Liver (tissue), 9 donors: ENCODE measurements around the gene LRRC61. TPM values are rescaled to one million over a fixed set of nuclear protein-coding genes. Genes with fewer than 3 reads are reported as not detected.

Source experiments
- DNase-seq: peaks from one replicate; pipeline ENCODE4 v3.0.0-alpha.2; 2017; ENCODE audit warnings: low spot score
- H3K27ac ChIP-seq, 2 donors: one replicate each; pipeline ENCODE4 v1.7.0; 2013; ENCODE audit warnings: inconsistent platforms in 2 of 2, low read length in 2 of 2, control low read depth in 1 of 2, low read depth in 1 of 2, mild to moderate bottlenecking in 1 of 2
- H3K27me3 ChIP-seq, 4 donors: one replicate each; pipeline versions ENCODE4 v1.6.1 to v1.7.0; 2013; ENCODE audit warnings: low read length in 3 of 4, inconsistent platforms in 1 of 4, mild to moderate bottlenecking in 1 of 4, moderate library complexity in 1 of 4; ENCODE audit not compliant: control insufficient read depth in 4 of 4, insufficient read depth in 4 of 4
- H3K36me3 ChIP-seq, 4 donors: one replicate each; pipeline versions ENCODE4 v1.6.1 to v1.7.0; 2013; ENCODE audit warnings: low read length in 3 of 4, mild to moderate bottlenecking in 3 of 4, low read depth in 1 of 4, moderate library complexity in 1 of 4; ENCODE audit not compliant: control insufficient read depth in 4 of 4, insufficient read depth in 3 of 4
- H3K4me1 ChIP-seq, 4 donors: one replicate each; pipeline versions ENCODE4 v1.6.1 to v1.7.0; 2013; ENCODE audit warnings: low read length in 3 of 4, mild to moderate bottlenecking in 3 of 4, moderate library complexity in 1 of 4; ENCODE audit not compliant: control insufficient read depth in 4 of 4, insufficient read depth in 4 of 4
- H3K4me3 ChIP-seq, 3 donors: one replicate each; pipeline versions ENCODE4 v1.6.1 to v1.7.0; 2013; ENCODE audit warnings: low read length in 3 of 3, control low read depth in 1 of 3, low read depth in 1 of 3, mild to moderate bottlenecking in 1 of 3
- H3K9ac ChIP-seq, 2 donors: one replicate each; pipeline ENCODE4 v1.7.0; 2013; ENCODE audit warnings: low read length in 2 of 2, mild to moderate bottlenecking in 2 of 2, moderate library complexity in 2 of 2, control low read depth in 1 of 2, low read depth in 1 of 2
- H3K9me3 ChIP-seq, 4 donors: one replicate each; pipeline versions ENCODE4 v1.6.1 to v1.7.0; 2013; ENCODE audit warnings: low read length in 3 of 4; ENCODE audit not compliant: control insufficient read depth in 4 of 4
- EGR1 ChIP-seq, 2 donors: IDR thresholded peaks; 2 replicates each; pipeline ENCODE4 v1.6.1; 2016 to 2018; ENCODE audit warnings: antibody characterized with exemption in 2 of 2, low read depth in 2 of 2
- HNF4A ChIP-seq, 2 donors: conservative IDR thresholded peaks; 2 replicates each; pipeline ENCODE4 v1.6.1; 2016; ENCODE audit warnings: antibody characterized with exemption in 2 of 2, mild to moderate bottlenecking in 2 of 2
- HNF4G ChIP-seq: IDR thresholded peaks from 2 replicates; pipeline ENCODE4 v1.6.1; 2016; ENCODE audit warnings: antibody characterized with exemption
- JUND ChIP-seq, 2 donors: IDR thresholded peaks; 2 replicates each; pipeline ENCODE4 v1.6.1; 2016; ENCODE audit warnings: antibody characterized with exemption in 2 of 2
- RAD21 ChIP-seq, 2 donors: IDR thresholded peaks; 2 replicates each; pipeline ENCODE4 v1.6.1; 2016; ENCODE audit warnings: antibody characterized with exemption in 2 of 2, mild to moderate bottlenecking in 2 of 2
- RXRA ChIP-seq, 2 donors: IDR thresholded peaks; 2 replicates each; pipeline ENCODE4 v1.6.1; 2017 to 2018; ENCODE audit warnings: antibody characterized with exemption in 2 of 2, mild to moderate bottlenecking in 1 of 2
- SP1 ChIP-seq: IDR thresholded peaks from 2 replicates; pipeline ENCODE4 v1.6.1; 2018; ENCODE audit warnings: antibody characterized with exemption, mild to moderate bottlenecking
- YY1 ChIP-seq: IDR thresholded peaks from 2 replicates; pipeline ENCODE4 v1.6.1; 2016; ENCODE audit warnings: antibody characterized with exemption, mild to moderate bottlenecking
- WGBS: extraction: QIAGEN DNeasy Blood & Tissue Kit; methylation state at CpG from one replicate; pipeline ENCODE4 v1.1.7; 2013; 5-methylcytosine and 5-hydroxymethylcytosine counted together
- polyA plus RNA-seq, 2 donors: library from polyadenylated mRNA; stranded (reverse) in 1 of 2; unstranded in 1 of 2; fragments of 200-250 nt in 1 of 2; fragments of >200 nt in 1 of 2; fragmentation: Nextera tagmentation in 1 of 2; extraction: Ambion mirVana in 1 of 2; gene quantifications; one replicate each; pipeline versions ENCODE4 v1.2.1 to v1.2.3, GENCODE V29; 2013 to 2015
- total RNA-seq, 2 donors: library from RNA; depleted of rRNA; stranded (reverse); fragments of >200 nt; gene quantifications; one replicate each; pipeline ENCODE4 v1.2.3, GENCODE V29; 2014
- TF ChIP-seq, protein P1 (sequence below): IDR thresholded peaks from 2 replicates; pipeline ENCODE4 v1.6.1; 2016; ENCODE audit warnings: antibody characterized with exemption
- TF ChIP-seq, protein P2 (sequence below): IDR thresholded peaks from 2 replicates; pipeline ENCODE4 v1.6.1; 2016; ENCODE audit warnings: antibody characterized with exemption
- TF ChIP-seq, protein P3 (sequence below): IDR thresholded peaks from 2 replicates; pipeline ENCODE4 v1.6.1; 2016; ENCODE audit warnings: antibody characterized with exemption
- TF ChIP-seq, protein P4 (sequence below): IDR thresholded peaks from 2 replicates; pipeline ENCODE4 v1.6.1; 2016; ENCODE audit warnings: antibody characterized with exemption, mild to moderate bottlenecking
- donor health status: healthy.
- donor health status: healthy.
- donor health status: healthy.
- donor health status: healthy.
- donor health status: healthy.

The LRRC61 gene
- total and polyA plus RNA-seq, 4 donors: 12.0 to 21.0 (median 15.6) TPM

DNA sequence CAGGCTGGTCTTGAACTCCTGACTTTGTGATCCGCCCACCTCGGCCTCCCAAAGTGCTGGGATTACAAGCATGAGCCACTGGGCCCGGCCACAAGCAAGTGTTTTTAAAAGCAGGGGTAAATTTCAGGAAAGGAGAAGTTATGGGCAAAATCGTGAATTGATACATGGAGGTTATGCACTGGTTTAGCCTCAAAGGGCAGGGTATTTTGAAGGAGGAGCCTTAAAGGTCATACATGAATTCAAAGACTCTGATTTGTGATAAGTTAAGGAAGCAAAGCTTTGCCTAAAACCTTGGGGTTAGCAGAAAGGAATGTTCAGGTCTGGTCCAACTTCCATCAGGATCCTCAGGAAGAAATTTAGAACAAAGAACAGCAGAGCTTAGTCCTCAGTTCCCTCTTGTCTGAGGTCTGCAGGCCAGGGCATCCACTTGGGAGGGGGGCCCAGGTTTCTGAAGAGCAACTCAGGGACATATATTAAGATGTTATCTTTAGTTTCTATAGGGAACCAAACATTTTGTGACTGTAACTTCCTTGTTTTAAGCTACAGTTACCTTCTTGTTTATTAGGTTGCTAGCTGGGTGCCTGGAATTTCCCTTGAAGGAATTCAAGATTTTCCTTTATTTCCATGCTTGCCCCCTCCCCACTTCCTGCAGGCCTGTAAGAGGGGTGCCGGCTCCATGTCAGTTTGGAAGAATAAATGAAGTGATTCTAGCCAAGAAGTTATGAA, 42.7 kb downstream of the LRRC61 start:
- Histone ChIP-seq H3K9me3 (no peaks in the 10 kb centered on the region), H3K9ac (no peak overlapping the region), H3K4me1 (peaks cover 0 to 28% (median 22%) of the 10 kb centered on the region in 4 donors), H3K27ac (no peak overlapping the region), H3K36me3 (peaks cover 0 to 5% (median under 1%) of the 10 kb centered on the region in 4 donors), H3K4me3 (no peak overlapping the region), H3K27me3 (no peaks in the 10 kb centered on the region)
- 89% methylated on average over 5 of the region's 5 CpGs for WGBS
- TF ChIP-seq HNF4G: no peak
- DNase-seq: no peak

DNA sequence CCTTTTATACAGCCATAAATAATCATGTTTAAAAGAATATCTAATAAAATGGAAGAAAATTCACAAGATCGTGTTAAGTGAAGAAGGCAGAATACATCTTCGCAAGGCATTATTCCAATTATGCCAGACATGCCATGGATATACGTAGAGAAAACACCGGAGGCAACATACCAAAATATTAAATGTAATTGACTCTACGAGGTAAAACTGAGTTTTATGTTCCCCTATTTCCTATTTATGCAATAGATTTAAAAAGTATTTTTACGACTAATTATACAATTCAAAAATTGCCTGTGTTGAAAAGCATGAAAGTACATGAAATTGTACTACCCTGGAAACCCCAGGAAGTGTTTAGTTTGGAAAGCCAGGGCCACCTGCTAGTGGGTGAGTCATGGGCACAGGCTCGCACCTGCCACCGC, 44.5 kb downstream of the LRRC61 start:
- Histone ChIP-seq H3K27me3 (no peaks in the 10 kb centered on the region), H3K4me1 (peaks cover 2 to 34% (median 26%) of the 10 kb centered on the region in 4 donors), H3K36me3 (peaks cover 4 to 12% (median 10%) of the 10 kb centered on the region in 4 donors), H3K9me3 (no peaks in the 10 kb centered on the region), H3K9ac (peak overlapping the region; percentile 75 to 90), H3K27ac (peak overlapping the region; percentile 98 to 99), H3K4me3 (peak overlapping the region; percentile 76 to 97 (median 82))
- WGBS: 41% methylated on average over 8 of the region's 8 CpGs
- no peak for DNase-seq
- TF ChIP-seq EGR1 (IDR thresholded peaks at IDR 0.05; ENCODE audit: low read depth in 2 of 2): no peak
- TF ChIP-seq, protein P1, sequence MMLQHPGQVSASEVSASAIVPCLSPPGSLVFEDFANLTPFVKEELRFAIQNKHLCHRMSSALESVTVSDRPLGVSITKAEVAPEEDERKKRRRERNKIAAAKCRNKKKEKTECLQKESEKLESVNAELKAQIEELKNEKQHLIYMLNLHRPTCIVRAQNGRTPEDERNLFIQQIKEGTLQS: peak; percentile 80
- TF ChIP-seq, protein P2, sequence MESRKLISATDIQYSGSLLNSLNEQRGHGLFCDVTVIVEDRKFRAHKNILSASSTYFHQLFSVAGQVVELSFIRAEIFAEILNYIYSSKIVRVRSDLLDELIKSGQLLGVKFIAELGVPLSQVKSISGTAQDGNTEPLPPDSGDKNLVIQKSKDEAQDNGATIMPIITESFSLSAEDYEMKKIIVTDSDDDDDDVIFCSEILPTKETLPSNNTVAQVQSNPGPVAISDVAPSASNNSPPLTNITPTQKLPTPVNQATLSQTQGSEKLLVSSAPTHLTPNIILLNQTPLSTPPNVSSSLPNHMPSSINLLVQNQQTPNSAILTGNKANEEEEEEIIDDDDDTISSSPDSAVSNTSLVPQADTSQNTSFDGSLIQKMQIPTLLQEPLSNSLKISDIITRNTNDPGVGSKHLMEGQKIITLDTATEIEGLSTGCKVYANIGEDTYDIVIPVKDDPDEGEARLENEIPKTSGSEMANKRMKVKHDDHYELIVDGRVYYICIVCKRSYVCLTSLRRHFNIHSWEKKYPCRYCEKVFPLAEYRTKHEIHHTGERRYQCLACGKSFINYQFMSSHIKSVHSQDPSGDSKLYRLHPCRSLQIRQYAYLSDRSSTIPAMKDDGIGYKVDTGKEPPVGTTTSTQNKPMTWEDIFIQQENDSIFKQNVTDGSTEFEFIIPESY: peak; percentile 18
- TF ChIP-seq SP1: no peak
- peak; percentile 51 for TF ChIP-seq YY1
- TF ChIP-seq JUND (IDR thresholded peaks at IDR 0.05): peak; percentile 95 to 96
- TF ChIP-seq RXRA (IDR thresholded peaks at IDR 0.05): peak in 1 of 2 donors; percentile 13
- TF ChIP-seq, protein P3, sequence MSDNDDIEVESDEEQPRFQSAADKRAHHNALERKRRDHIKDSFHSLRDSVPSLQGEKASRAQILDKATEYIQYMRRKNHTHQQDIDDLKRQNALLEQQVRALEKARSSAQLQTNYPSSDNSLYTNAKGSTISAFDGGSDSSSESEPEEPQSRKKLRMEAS: peak; percentile 78
- peak; percentile 17 to 27 for TF ChIP-seq RAD21 (IDR thresholded peaks at IDR 0.05)

DNA sequence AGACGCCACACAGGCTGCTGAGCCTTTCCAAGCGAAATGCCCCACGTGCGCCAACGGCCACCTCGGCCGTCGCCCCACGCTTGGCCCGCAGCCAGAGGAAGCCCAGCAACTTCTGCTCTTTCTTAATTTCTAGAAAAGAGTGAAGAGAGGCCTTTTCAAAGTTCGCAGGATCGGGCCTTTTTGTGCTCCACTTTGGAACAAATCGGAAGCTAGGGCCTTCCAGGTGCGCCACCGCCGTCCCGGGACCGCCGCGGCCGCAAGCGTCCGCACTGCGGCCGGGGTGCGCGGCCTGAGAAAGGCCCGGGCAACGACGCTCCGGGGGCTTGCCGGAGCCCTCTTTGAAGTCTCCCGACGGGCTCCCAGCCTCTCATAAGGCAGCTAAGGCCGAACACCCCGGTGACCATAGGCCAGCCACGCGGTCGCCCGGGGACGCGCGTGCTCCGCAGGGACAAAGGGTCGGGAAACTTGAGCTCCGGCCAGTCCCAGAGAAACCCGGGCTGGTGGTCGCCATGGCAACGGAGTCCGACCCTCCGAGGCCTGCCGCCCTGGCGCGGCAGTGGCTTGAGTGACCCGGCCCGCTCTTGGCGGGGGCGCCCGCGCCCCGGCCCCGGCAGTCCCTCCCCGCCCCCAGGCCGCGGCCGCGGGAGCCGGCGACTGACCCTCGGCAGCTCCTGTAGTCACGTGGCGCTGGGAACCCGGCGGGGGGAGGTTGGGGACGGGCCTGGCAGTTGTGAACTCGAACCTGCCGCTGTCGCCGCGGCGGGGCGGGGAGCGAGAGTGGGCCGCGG, 45.1 kb downstream of the LRRC61 start, which contains the start of gene REPIN1:
TSS of gene REPIN1 (plus strand) at position 727 of the 788 bp plus-strand sequence. CDS start 890 bp downstream, outside the sequence.
- peak; percentile 89 for DNase-seq
- Histone ChIP-seq H3K27ac (peak within 1 kb of the TSS; percentile 98 to 99), H3K27me3 (no peaks in the 10 kb centered on the region), H3K9ac (peak within 1 kb of the TSS; percentile 90 to 95), H3K9me3 (no peaks in the 10 kb centered on the region), H3K4me3 (peak within 1 kb of the TSS; percentile 76 to 97 (median 82)), H3K4me1 (peaks cover 2 to 40% (median 29%) of the 10 kb centered on the region in 4 donors), H3K36me3 (peaks cover 4 to 14% (median 12%) of the 10 kb centered on the region in 4 donors)
- WGBS: under 1% methylated on average over 85 of the region's 85 CpGs
- TF ChIP-seq RXRA (IDR thresholded peaks at IDR 0.05) (peak in 1 of 2 donors; percentile 53), EGR1 (IDR thresholded peaks at IDR 0.05; ENCODE audit: low read depth in 2 of 2) (peak in 1 of 2 donors; percentile 1), HNF4A (conservative IDR thresholded peaks at IDR 0.05) (peak in 1 of 2 donors; percentile 13)
- TF ChIP-seq, protein P2: peak; percentile 3
- TF ChIP-seq, protein P4, sequence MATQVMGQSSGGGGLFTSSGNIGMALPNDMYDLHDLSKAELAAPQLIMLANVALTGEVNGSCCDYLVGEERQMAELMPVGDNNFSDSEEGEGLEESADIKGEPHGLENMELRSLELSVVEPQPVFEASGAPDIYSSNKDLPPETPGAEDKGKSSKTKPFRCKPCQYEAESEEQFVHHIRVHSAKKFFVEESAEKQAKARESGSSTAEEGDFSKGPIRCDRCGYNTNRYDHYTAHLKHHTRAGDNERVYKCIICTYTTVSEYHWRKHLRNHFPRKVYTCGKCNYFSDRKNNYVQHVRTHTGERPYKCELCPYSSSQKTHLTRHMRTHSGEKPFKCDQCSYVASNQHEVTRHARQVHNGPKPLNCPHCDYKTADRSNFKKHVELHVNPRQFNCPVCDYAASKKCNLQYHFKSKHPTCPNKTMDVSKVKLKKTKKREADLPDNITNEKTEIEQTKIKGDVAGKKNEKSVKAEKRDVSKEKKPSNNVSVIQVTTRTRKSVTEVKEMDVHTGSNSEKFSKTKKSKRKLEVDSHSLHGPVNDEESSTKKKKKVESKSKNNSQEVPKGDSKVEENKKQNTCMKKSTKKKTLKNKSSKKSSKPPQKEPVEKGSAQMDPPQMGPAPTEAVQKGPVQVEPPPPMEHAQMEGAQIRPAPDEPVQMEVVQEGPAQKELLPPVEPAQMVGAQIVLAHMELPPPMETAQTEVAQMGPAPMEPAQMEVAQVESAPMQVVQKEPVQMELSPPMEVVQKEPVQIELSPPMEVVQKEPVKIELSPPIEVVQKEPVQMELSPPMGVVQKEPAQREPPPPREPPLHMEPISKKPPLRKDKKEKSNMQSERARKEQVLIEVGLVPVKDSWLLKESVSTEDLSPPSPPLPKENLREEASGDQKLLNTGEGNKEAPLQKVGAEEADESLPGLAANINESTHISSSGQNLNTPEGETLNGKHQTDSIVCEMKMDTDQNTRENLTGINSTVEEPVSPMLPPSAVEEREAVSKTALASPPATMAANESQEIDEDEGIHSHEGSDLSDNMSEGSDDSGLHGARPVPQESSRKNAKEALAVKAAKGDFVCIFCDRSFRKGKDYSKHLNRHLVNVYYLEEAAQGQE: no peak
